PC-3 (cell line): ENCODE data around the gene CCPG1. TPM values are rescaled to one million over a fixed set of nuclear protein-coding genes. Genes with fewer than 3 reads are reported as not detected.
"Not testable (repeated sequence)": the region's sequence is repeated elsewhere in the genome, so short reads cannot be mapped to it uniquely, and the experiment has no call there.

ENCODE experiments used
- ATAC-seq: fragments of 200-7000 bp; cut with Tn5 transposase; 2 replicates; pipeline ENCODE4 v1.9.1; 2020; ENCODE audit warnings: mild to moderate bottlenecking, moderate library complexity
- BruUV-seq: library from RNA; stranded (reverse); fragments of 400-500 nt; replicated peaks from 2 replicates; lab custom pipeline; 2021; lab: Mats Ljungman, UMichigan
- CTCF ChIA-PET: fragments of 300-600 bp; sonication (Branson Sonifier 250); formaldehyde crosslinking; loops from one replicate; lab custom pipeline; 2022; ENCODE audit warnings: antibody characterized with exemption; lab: Charles Lee
- POLR2A ChIA-PET: fragments of 300-600 bp; sonication (Branson Sonifier 250); formaldehyde crosslinking; loops from one replicate; lab custom pipeline; 2022; ENCODE audit warnings: antibody characterized with exemption; ENCODE audit not compliant: unreplicated experiment; lab: Charles Lee
- DNase-seq: peaks from one replicate; pipeline ENCODE4 v3.0.0-alpha.2; 2015
- H2AFZ ChIP-seq: fragments of 300-600 bp; sonication (generic); 2 replicates; pipeline ENCODE4 v1.6.0; 2016; ENCODE audit warnings: antibody characterized with exemption, low read length
- H3F3A ChIP-seq: fragments of 300-600 bp; sonication (generic); one replicate; pipeline ENCODE4 v1.6.0; 2017; ENCODE audit warnings: antibody characterized with exemption, low read length, control low read depth, mild to moderate bottlenecking; ENCODE audit not compliant: unreplicated experiment
- H3K27ac ChIP-seq: fragments of 300-600 bp; sonication (generic); 2 replicates; pipeline ENCODE4 v1.5.1; 2016; ENCODE audit warnings: mild to moderate bottlenecking, low read length
- H3K27me3 ChIP-seq: fragments of 300-600 bp; sonication (generic); 2 replicates; pipeline ENCODE4 v1.6.1; 2016; ENCODE audit warnings: low read length, mixed read lengths
- H3K36me3 ChIP-seq: fragments of 300-600 bp; sonication (generic); 2 replicates; pipeline ENCODE4 v1.6.1; 2016; ENCODE audit warnings: low read depth, mixed run types, low read length, mixed read lengths
- H3K4me1 ChIP-seq: fragments of 300-600 bp; sonication (generic); 2 replicates; pipeline ENCODE4 v1.5.1; 2016; ENCODE audit warnings: low read length; ENCODE audit not compliant: insufficient read depth
- H3K4me2 ChIP-seq: fragments of 300-600 bp; sonication (generic); 2 replicates; pipeline ENCODE4 v1.6.0; 2016; ENCODE audit warnings: low read length
- H3K4me3 ChIP-seq: fragments of 300-600 bp; sonication (generic); 2 replicates; pipeline ENCODE4 v1.5.1; 2016; ENCODE audit warnings: mild to moderate bottlenecking, low read length, mixed read lengths
- H3K79me2 ChIP-seq: fragments of 300-600 bp; sonication (generic); 2 replicates; pipeline ENCODE4 v1.6.1; 2017; ENCODE audit warnings: low read length, mixed read lengths
- H3K9ac ChIP-seq: fragments of 300-600 bp; sonication (generic); 2 replicates; pipeline ENCODE4 v1.6.0; 2016; ENCODE audit warnings: mild to moderate bottlenecking, low read length
- H3K9me2 ChIP-seq: fragments of 300-600 bp; sonication (generic); replicated peaks from 2 replicates; pipeline ENCODE4 v1.6.1; 2016; ENCODE audit warnings: mixed run types, low read length, mixed read lengths
- H3K9me3 ChIP-seq: fragments of 300-600 bp; sonication (generic); 2 replicates; pipeline ENCODE4 v1.6.1; 2016; ENCODE audit warnings: low read length, mixed read lengths
- H4K20me1 ChIP-seq: fragments of 300-600 bp; sonication (generic); 2 replicates; pipeline ENCODE4 v1.6.1; 2016; ENCODE audit warnings: low read length, mixed read lengths
- CTCF ChIP-seq: fragments of 300-600 bp; sonication (generic); conservative IDR thresholded peaks from 2 replicates; pipeline ENCODE4 v1.5.1; 2017; ENCODE audit warnings: antibody characterized with exemption, low read depth, mild to moderate bottlenecking, low read length
- EZH2 ChIP-seq: fragments of 300-600 bp; sonication (generic); IDR thresholded peaks from one replicate; pipeline ENCODE4 v1.6.1; 2017; ENCODE audit warnings: antibody characterized with exemption, mild to moderate bottlenecking, low read length; ENCODE audit not compliant: unreplicated experiment
- EZH2phosphoT487 ChIP-seq: fragments of 300-600 bp; sonication (generic); IDR thresholded peaks from 2 replicates; pipeline ENCODE4 v1.6.1; 2018; ENCODE audit warnings: mild to moderate bottlenecking, antibody characterized with exemption, low read length, borderline replicate concordance
- intact Hi-C: fragments of 100-400 bp; cut with micrococcal nuclease; formaldehyde crosslinking; loops from 2 replicates; pipeline ENCODE4 v1.9.0; 2023
- total RNA-seq: library from RNA; depleted of rRNA; stranded (reverse); fragments of >200 nt; gene quantifications from 2 replicates; pipeline ENCODE4 v1.2.3, GENCODE V29; 2014

The CCPG1 gene
- total RNA-seq, 1 experiment from 2014 or later = 7.8 TPM

- intact Hi-C loops = loop anchor here (10.0 kb wide), 1 partner anchor 47 kb away; no protein-coding TSS in a partner anchor
- ATAC-seq (no peak), DNase-seq (no peak)
- POLR2A ChIA-PET = interaction anchor here (0.6 kb wide), 1 partner anchor 60 kb away, joined by 3 read pairs; no protein-coding TSS in a partner anchor
- H3K27me3 ChIP-seq = no peaks in the 10 kb centered on the region
- H3K9me3 ChIP-seq = no peaks in the 10 kb centered on the region
- H3K36me3 ChIP-seq = no peaks in the 10 kb centered on the region
- TF ChIP-seq CTCF (no peak), EZH2 (no peak), EZH2phosphoT487 (no peak)
- no TSS peak for BruUV-seq
- CTCF ChIA-PET = no interaction called here
- no peaks in the 10 kb centered on the region for H4K20me1 ChIP-seq
- H3K4me3 ChIP-seq = no peak overlapping the region
- H3K4me2 ChIP-seq = no peak overlapping the region
- H3F3A ChIP-seq = no peaks in the 10 kb centered on the region
- no peaks in the 10 kb centered on the region for H3K79me2 ChIP-seq
- no peak overlapping the region for H3K27ac ChIP-seq
- H3K4me1 ChIP-seq = no peaks in the 10 kb centered on the region
- H3K9ac ChIP-seq = no peak overlapping the region
- no peaks in the 10 kb centered on the region for H3K9me2 ChIP-seq
- H2AFZ ChIP-seq = no peak overlapping the region
These were observed 6.3 kb downstream of the CCPG1 start for GRCh38 chr15:55401786-55402246.

- H3K9ac ChIP-seq, H3K79me2 ChIP-seq, ATAC-seq, DNase-seq, H2AFZ ChIP-seq, H3K9me2 ChIP-seq, H3K4me1 ChIP-seq, CTCF ChIA-PET, H4K20me1 ChIP-seq, H3F3A ChIP-seq, H3K27ac ChIP-seq, H3K9me3 ChIP-seq, POLR2A ChIA-PET, H3K4me2 ChIP-seq, BruUV-seq, H3K27me3 ChIP-seq, H3K4me3 ChIP-seq, H3K36me3 ChIP-seq: not testable (repeated sequence)
- intact Hi-C loops = loop anchor here (10.0 kb wide), 1 partner anchor 45 kb away; no protein-coding TSS in a partner anchor
These were observed 8.1 kb downstream of the CCPG1 start for GRCh38 chr15:55400050-55400449.

- intact Hi-C loops = no loop called here
- TF ChIP-seq EZH2 = no peak
- no peak for TF ChIP-seq EZH2phosphoT487
- no peak for TF ChIP-seq CTCF
- no peaks in the 10 kb centered on the region for H3K9me2 ChIP-seq
- ChIA-PET CTCF (no interaction called here), POLR2A (no interaction called here)
- no peaks in the 10 kb centered on the region for H3K4me1 ChIP-seq
- no peak overlapping the region for H3K4me3 ChIP-seq
- no peak overlapping the region for H3K27ac ChIP-seq
- no peaks in the 10 kb centered on the region for H3K27me3 ChIP-seq
- no peaks in the 10 kb centered on the region for H3K9me3 ChIP-seq
- no peaks in the 10 kb centered on the region for H3K36me3 ChIP-seq
- no peak overlapping the region for H3K9ac ChIP-seq
- no peak for ATAC-seq
- no TSS peak for BruUV-seq
- H3F3A ChIP-seq = no peaks in the 10 kb centered on the region
- H3K79me2 ChIP-seq = no peaks in the 10 kb centered on the region
- H2AFZ ChIP-seq = no peak overlapping the region
- H3K4me2 ChIP-seq = no peak overlapping the region
- DNase-seq = no peak
- H4K20me1 ChIP-seq = no peaks in the 10 kb centered on the region
These were observed 9.9 kb downstream of the CCPG1 start for GRCh38 chr15:55398243-55398642.
